ENCODE data around the gene INF2. TPM values are rescaled to one million over a fixed set of nuclear protein-coding genes. Genes with fewer than 3 reads are reported as not detected.

Gene INF2
- total RNA-seq, 3 donors from 2014 or later, result 132 to 216 (median 176) TPM

DNA sequence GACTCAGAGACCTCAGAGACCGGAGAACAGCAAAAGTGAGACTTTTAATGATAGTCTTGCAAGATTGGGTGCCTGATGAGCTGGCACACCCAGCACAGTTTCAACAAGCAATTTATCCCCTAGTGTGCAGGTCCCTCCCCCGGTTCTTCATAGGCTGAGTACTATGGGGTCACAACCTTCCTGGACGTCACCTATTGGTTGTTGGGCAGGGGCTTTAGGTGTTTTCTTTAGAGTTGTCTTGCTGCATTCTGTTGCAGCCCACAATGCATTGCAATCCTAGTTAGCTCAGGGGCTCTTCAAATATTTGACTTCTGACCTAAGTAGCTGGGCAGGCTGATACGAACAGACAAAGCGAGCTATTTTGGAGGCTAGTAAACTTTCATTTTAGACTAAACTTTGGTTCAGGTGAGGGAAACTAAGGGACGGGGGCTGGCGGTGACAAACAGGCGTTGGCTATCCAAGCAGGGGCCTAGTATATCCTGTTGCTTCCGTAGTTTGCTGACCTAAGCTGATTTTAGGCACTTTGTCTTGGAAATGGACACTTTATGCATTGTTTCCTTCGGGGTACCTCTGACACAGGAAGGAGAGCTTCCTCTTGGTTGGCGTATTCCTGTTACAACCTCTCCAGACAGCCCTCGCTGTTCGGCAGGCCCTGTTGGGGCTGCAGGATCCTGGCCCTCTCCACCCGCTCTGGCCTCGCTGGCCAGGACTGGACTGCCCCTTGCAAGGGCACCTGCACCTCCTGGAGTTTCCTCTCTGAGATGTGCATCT, 77.6 kb downstream of the INF2 start:
- Histone ChIP-seq H3K9me3 (no peaks in the 10 kb centered on the region), H3K36me3 (ENCODE audit: low read depth) (no peaks in the 10 kb centered on the region), H3K4me3 (no peak overlapping the region), H3K4me1 (ENCODE audit: low read depth) (no peaks in the 10 kb centered on the region)
- no peak for DNase-seq
- no peak for ATAC-seq
- TF ChIP-seq, protein P1, sequence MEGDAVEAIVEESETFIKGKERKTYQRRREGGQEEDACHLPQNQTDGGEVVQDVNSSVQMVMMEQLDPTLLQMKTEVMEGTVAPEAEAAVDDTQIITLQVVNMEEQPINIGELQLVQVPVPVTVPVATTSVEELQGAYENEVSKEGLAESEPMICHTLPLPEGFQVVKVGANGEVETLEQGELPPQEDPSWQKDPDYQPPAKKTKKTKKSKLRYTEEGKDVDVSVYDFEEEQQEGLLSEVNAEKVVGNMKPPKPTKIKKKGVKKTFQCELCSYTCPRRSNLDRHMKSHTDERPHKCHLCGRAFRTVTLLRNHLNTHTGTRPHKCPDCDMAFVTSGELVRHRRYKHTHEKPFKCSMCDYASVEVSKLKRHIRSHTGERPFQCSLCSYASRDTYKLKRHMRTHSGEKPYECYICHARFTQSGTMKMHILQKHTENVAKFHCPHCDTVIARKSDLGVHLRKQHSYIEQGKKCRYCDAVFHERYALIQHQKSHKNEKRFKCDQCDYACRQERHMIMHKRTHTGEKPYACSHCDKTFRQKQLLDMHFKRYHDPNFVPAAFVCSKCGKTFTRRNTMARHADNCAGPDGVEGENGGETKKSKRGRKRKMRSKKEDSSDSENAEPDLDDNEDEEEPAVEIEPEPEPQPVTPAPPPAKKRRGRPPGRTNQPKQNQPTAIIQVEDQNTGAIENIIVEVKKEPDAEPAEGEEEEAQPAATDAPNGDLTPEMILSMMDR (IDR thresholded peaks at IDR 0.05), result no peak
- intact Hi-C loops (cut with DNase I, micrococcal nuclease), result loop anchor here (5.0 to 10.0 kb wide), 2 partner anchors 58 to 60 kb away; no protein-coding TSS in a partner anchor

DNA sequence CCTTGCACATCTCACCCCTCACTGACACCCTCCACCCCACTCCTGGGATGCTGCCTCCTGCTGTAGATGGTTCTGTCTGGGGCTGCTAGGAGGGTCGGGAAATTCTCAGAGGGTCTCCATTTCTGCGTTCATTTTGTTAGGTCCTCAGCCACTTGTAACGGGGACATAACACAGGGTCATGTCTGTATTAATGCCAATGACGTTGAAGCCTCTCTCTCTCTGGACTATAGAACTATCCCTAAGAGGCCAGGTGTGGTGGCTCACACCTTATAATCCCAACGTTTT, 78.2 kb downstream of the INF2 start:
- no peak for ATAC-seq
- intact Hi-C loops (cut with DNase I, micrococcal nuclease), result loop anchor here (5.0 to 10.0 kb wide), 2 partner anchors 57 to 60 kb away; no protein-coding TSS in a partner anchor
- Histone ChIP-seq H3K4me3 (no peak overlapping the region), H3K36me3 (ENCODE audit: low read depth) (no peaks in the 10 kb centered on the region), H3K4me1 (ENCODE audit: low read depth) (no peaks in the 10 kb centered on the region), H3K9me3 (no peaks in the 10 kb centered on the region)
- TF ChIP-seq, protein P1 (IDR thresholded peaks at IDR 0.05), result no peak
- DNase-seq, result no peak

DNA sequence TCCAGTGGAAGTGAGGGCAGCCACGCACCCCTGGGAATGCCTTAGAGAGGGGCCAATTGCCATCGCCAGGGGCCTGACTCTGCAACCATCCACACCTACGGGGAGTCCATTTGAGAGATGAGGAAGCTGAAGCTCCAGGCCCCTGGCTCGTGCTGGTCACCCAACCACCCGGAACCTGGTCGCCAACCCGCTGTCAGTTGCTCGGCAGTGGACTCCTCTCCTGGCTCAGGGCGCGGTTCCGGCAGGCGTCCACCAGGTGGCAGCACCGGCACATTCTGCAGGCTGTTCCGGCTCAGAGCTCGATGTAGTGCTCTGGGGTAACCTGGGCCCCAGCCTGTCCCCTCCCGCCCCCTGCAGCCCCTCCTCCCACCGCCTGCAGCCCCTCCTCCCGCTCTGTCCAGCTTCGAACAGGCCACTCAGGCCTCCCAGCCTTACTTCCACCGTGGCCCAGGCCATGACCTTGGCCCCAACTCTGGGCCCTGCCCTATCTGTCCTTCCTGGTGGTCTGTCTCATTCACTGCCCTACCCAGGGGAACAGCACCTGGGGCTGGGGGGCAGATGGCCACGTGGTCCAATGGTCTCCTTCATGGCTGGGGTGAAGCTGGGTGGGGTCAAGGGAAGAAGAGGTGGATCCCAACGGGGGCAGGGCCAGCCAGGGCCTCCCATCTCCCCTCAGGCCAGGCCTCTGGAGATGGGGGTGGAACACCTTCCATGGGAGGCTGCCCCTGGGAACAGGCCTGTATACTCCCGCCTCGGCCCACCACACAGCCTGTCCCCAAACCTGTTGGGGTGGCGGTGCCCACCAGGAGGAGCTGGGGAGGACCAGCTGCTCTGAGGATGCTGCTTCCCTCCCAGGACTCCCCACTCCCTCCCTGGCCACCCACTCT, 79.3 kb downstream of the INF2 start:
- TF ChIP-seq, protein P1 (IDR thresholded peaks at IDR 0.05), result peak; percentile 98
- no peaks in the 10 kb centered on the region for H3K4me1 ChIP-seq (ENCODE audit: low read depth)
- intact Hi-C loops (cut with DNase I, micrococcal nuclease), result loop anchor here (5.0 to 10.0 kb wide), 2 partner anchors 56 to 59 kb away; no protein-coding TSS in a partner anchor
- ATAC-seq (peak; percentile 97), DNase-seq (peak; percentile 88 to 96 (median 95))
- no peak overlapping the region for H3K4me3 ChIP-seq
- no peaks in the 10 kb centered on the region for H3K36me3 ChIP-seq (ENCODE audit: low read depth)
- no peaks in the 10 kb centered on the region for H3K9me3 ChIP-seq

DNA sequence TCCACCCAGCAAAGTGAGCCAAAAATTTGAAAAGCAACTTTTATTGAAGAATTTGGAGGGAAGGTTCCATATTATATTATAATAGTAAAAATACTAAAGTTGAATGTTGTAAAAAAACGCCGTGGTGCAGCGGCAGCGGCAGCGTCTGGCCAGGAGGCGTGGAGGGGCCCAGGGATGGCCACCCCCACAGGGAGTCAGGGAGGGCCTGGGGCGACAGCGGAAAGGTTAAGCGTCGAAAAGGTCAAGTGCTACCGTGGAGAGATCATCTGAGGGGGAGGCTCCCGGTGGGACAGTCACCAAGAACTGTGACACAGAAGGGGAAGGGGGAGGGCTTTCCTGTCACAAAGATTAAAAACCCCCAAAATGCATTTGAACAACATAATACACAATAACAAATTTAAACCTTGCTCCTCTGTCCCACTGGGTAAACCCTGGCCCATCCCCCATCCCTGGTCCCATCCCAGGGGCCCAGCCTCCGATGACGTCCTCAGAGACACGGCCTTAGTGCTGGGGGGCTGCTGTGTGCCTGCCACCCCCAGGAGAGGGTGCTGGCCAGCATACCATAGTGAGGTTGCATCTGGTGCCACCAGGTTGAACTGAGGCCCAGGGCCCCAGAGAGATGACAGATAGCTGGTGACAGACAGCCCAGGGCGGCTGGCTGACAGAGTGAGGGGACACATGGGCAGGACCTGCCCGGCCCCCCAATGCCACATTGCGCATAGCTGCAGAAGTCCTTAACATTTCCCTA, 80.1 kb downstream of the INF2 start:
- no peaks in the 10 kb centered on the region for H3K9me3 ChIP-seq
- TF ChIP-seq, protein P1 (IDR thresholded peaks at IDR 0.05), result no peak
- intact Hi-C loops (cut with DNase I, micrococcal nuclease), result loop anchor here (5.0 to 10.0 kb wide), 2 partner anchors 55 to 58 kb away; no protein-coding TSS in a partner anchor
- H3K4me3 ChIP-seq, result no peak overlapping the region
- no peak for ATAC-seq
- no peaks in the 10 kb centered on the region for H3K4me1 ChIP-seq (ENCODE audit: low read depth)
- DNase-seq, result no peak
- H3K36me3 ChIP-seq (ENCODE audit: low read depth), result no peaks in the 10 kb centered on the region

DNA sequence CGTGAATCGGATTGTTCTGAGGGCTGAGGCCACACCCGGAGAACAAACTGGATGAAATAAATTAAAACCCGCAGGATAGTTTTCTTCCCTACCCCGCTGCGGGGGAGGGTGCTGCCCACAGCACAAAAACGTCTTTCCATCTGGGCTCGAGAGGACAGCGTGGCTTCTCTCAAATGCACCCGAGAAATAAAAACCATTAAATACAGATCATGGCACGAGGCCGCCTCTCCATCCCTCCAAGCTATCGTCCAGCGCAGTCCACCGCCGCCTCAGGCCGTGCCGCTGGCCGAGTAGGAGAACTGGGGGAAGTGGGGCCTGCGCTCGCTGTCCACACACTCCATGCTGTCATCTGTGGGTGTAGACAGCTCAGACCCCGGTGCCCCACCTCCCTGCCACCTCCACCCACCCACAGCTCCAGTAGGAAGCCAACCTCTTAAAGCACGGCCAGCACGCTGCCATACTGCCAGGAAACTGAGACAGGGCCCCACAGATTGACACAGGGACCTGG, 80.7 kb downstream of the INF2 start:
- TF ChIP-seq, protein P1 (IDR thresholded peaks at IDR 0.05), result no peak
- ATAC-seq (no peak), DNase-seq (no peak)
- intact Hi-C loops (cut with DNase I, micrococcal nuclease), result no loop called here
- H3K4me1 ChIP-seq (ENCODE audit: low read depth), result no peaks in the 10 kb centered on the region
- no peak overlapping the region for H3K4me3 ChIP-seq
- H3K36me3 ChIP-seq (ENCODE audit: low read depth), result no peaks in the 10 kb centered on the region
- no peaks in the 10 kb centered on the region for H3K9me3 ChIP-seq
